GM12891 (cell line): ENCODE data around the gene KLLN.

ENCODE experiments used
- POLR2A ChIP-seq: IDR thresholded peaks from 2 replicates; pipeline ENCODE4 v1.6.1; 2011; ENCODE audit warnings: low read depth, low read length, control low read depth
- POLR2AphosphoS5 ChIP-seq: IDR thresholded peaks from 2 replicates; pipeline ENCODE4 v1.6.1; 2011; ENCODE audit warnings: low read depth, low read length, control low read depth
- SPI1 ChIP-seq: IDR thresholded peaks from 2 replicates; pipeline ENCODE4 v1.6.1; 2011; ENCODE audit warnings: low read depth, low read length, control low read depth

DNA sequence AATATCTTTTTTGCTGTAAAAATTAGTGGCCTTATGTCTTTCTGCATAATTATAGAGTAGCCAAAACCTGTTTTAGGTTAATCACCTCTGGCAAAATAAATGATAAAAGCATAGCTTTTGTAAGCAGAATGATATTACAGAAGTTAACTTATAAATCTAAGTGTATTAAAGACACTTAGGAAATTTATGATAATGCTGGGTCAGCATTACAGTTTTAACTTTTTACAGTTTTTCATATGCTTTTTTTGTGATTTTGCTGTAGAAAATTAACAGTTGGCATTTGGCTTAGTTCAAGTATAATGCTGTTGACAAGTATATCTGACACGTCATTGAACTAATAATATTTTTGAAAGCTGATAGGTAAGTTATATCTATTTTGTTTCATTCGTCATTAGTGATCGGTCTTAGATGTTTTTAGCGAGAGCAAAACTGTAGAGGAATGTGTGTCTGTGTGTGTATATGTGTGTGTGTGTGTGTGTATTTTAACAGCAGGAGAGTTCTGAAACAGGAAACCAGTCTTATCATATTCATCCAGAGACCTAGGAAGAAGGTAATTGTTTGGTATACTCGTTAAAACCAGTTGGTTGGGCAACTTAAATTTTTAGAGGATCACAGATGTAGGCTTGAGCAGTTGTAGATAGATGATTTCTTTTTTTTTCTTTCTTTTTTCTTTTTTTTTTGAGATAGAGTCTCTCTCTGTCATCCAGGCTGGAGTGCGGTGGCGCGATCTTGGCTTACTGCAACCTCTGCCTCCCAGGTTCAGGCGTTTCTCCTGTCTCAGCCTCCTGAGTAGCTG lies 15.5 kb upstream of the KLLN start:
- TF ChIP-seq POLR2A (no peak), POLR2AphosphoS5 (no peak), SPI1 (no peak)
